OCI-LY1 (cell line): Measurements from ENCODE around the gene SSTR4.

ENCODE experiments used
- CTCF ChIP-seq: fragments of 200-600 bp; sonication (generic), shearing (Covaris generic); IDR thresholded peaks from 2 replicates; pipeline ENCODE4 v1.5.1; 2017; ENCODE audit warnings: mild to moderate bottlenecking, antibody characterized with exemption, low read length, moderate library complexity, mixed read lengths
- EZH2 ChIP-seq: fragments of 200-600 bp; sonication (generic), shearing (Covaris generic); IDR thresholded peaks from 2 replicates; pipeline ENCODE4 v1.8.0; 2017; ENCODE audit warnings: borderline replicate concordance, mixed run types, mild to moderate bottlenecking, antibody characterized with exemption, low read length, moderate library complexity, mixed read lengths

- TF ChIP-seq CTCF = no peak
- no peak for TF ChIP-seq EZH2
Measured at GRCh38 chr20:23008667-23009066, 26.4 kb upstream of the SSTR4 start.
